ENCODE data around the gene TEAD3. TPM values are rescaled to one million over a fixed set of nuclear protein-coding genes. Genes with fewer than 3 reads are reported as not detected.

Gene TEAD3
- total and polyA plus RNA-seq, 7 donors = 12.1 to 44.3 (median 23.0) TPM

DNA sequence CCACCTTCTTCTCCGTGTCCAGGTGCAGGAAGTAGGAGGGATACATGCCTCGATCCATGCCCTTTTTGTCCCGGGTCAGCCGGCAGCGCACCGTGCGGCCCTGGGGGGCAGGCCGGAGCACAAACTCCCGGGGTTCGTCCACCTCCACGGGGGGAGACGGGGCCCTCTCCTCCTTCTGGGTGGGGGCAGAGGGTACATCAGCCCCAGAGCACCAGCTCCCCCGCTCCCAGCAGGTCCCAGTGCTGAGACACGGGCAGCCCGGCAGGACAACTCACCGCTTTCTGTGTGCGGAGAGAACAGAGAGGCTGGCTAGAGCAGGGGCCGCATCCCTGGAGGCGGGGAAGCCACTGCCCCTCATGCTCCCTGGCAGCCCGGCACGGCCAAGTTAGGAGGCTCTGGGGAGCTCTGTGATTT is 9.1 kb upstream of the TEAD3 start:
- ATAC-seq (no peak), DNase-seq (no peak)
- no peak for TF ChIP-seq CTCF (IDR thresholded peaks at IDR 0.05)
- Histone ChIP-seq H3K27me3 (ENCODE audit: insufficient read depth in 3 of 3, low read length in 2 of 3) (peaks cover 0 to 8% (median 1%) of the 10 kb centered on the region in 3 donors), H3K4me1 (peaks cover 10% of the 10 kb centered on the region), H3K36me3 (ENCODE audit: insufficient read depth in 1 of 2, low read depth in 1 of 2) (no peaks in the 10 kb centered on the region), H3K4me3 (no peak overlapping the region), H3K27ac (no peak overlapping the region), H3K9me3 (no peaks in the 10 kb centered on the region)
- intact Hi-C loops (cut with DNase I) = no loop called here
- 49 to 52% (median 50%) methylated on average over 19 to 21 of the region's 21 CpGs for WGBS, 3 donors

- H3K27me3 ChIP-seq (ENCODE audit: insufficient read depth in 3 of 3, low read length in 2 of 3) = peaks cover 0 to 7% (median 0%) of the 10 kb centered on the region in 3 donors
- DNase-seq = no peak
- intact Hi-C loops (cut with DNase I) = no loop called here
- no peak overlapping the region for H3K4me3 ChIP-seq
- no peak overlapping the region for H3K27ac ChIP-seq
- no peak for TF ChIP-seq CTCF (IDR thresholded peaks at IDR 0.05)
- H3K36me3 ChIP-seq (ENCODE audit: insufficient read depth in 1 of 2, low read depth in 1 of 2) = no peaks in the 10 kb centered on the region
- 11 to 21% (median 17%) methylated on average over 15 of the region's 15 CpGs for WGBS, 3 donors
- no peaks in the 10 kb centered on the region for H3K9me3 ChIP-seq
- peak in 3 of 4 donors; percentile 34 to 43 (median 40) for ATAC-seq
- H3K4me1 ChIP-seq = peaks cover 10% of the 10 kb centered on the region
These were observed 6.7 kb upstream of the TEAD3 start for GRCh38 chr6:35503534-35503933.

DNA sequence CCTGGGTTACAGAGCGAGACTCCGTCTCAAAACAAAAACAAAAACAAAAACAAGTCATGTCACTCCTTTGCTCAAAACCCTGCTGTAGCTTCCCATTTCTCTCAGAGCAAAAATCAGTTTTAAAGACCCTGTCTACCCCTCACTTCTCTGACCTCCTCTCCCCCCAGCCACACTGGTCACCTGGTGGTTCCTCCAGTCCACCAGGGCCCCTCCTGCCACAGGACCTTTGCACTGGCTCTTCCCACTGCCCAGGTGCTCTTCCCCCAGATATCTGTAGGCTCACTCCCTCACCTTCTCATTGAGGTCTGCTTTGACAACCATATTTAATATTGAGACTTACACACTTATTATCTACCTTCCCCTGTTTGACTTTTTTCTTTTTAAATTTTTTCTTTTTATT is 4.9 kb upstream of the TEAD3 start:
- TF ChIP-seq CTCF (IDR thresholded peaks at IDR 0.05) = no peak
- DNase-seq (no peak), ATAC-seq (no peak)
- peaks cover 0 to 7% (median 0%) of the 10 kb centered on the region in 3 donors for H3K27me3 ChIP-seq (ENCODE audit: insufficient read depth in 3 of 3, low read length in 2 of 3)
- intact Hi-C loops (cut with DNase I) = no loop called here
- H3K27ac ChIP-seq = no peak overlapping the region
- no peaks in the 10 kb centered on the region for H3K9me3 ChIP-seq
- H3K36me3 ChIP-seq (ENCODE audit: insufficient read depth in 1 of 2, low read depth in 1 of 2) = no peaks in the 10 kb centered on the region
- no peak overlapping the region for H3K4me3 ChIP-seq
- WGBS, 3 donors = 90 to 100% (median 97%) methylated on average over 2 of the region's 2 CpGs
- H3K4me1 ChIP-seq = peaks cover 19% of the 10 kb centered on the region

- DNase-seq (peak in 1 of 2 donors; percentile 75), ATAC-seq (peak; percentile 59 to 74 (median 74))
- H3K9me3 ChIP-seq = no peaks in the 10 kb centered on the region
- peaks cover 19% of the 10 kb centered on the region for H3K4me1 ChIP-seq
- 29 to 46% (median 30%) methylated on average over 6 of the region's 6 CpGs for WGBS, 3 donors
- H3K4me3 ChIP-seq = no peak overlapping the region
- peak overlapping the region; percentile 93 for H3K27ac ChIP-seq
- no peaks in the 10 kb centered on the region for H3K36me3 ChIP-seq (ENCODE audit: insufficient read depth in 1 of 2, low read depth in 1 of 2)
- peaks cover 0 to 7% (median 0%) of the 10 kb centered on the region in 3 donors for H3K27me3 ChIP-seq (ENCODE audit: insufficient read depth in 3 of 3, low read length in 2 of 3)
- intact Hi-C loops (cut with DNase I) = no loop called here
- TF ChIP-seq CTCF (IDR thresholded peaks at IDR 0.05) = no peak
These were observed 3.9 kb upstream of the TEAD3 start for GRCh38 chr6:35500782-35501181.

DNA sequence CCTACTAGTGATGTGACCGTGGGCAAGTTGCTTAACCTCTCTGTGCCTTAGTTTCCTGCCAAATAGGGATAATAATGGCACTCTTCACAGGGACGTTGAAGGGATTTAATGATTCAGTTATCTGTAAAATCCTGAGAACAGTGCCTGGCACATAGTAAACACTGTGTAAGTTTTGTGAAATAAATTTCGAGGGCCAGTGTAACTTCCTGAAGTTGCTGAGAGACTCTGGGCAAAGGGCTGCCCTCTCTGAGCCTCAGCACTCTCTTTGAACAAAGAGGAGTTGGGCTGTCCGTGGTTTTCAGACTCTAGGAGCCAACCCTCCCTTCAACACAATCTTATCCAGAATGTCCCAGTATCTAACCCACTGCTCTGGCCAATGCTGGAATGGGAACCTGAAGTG is 2.5 kb upstream of the TEAD3 start:
- ATAC-seq (no peak), DNase-seq (no peak)
- peak overlapping the region; percentile 93 for H3K27ac ChIP-seq
- intact Hi-C loops (cut with DNase I) = no loop called here
- TF ChIP-seq CTCF (IDR thresholded peaks at IDR 0.05) = no peak
- no peaks in the 10 kb centered on the region for H3K36me3 ChIP-seq (ENCODE audit: insufficient read depth in 1 of 2, low read depth in 1 of 2)
- H3K9me3 ChIP-seq = no peaks in the 10 kb centered on the region
- peaks cover 31% of the 10 kb centered on the region for H3K4me1 ChIP-seq
- H3K27me3 ChIP-seq (ENCODE audit: insufficient read depth in 3 of 3, low read length in 2 of 3) = no peaks in the 10 kb centered on the region
- WGBS, 3 donors = 84 to 87% (median 84%) methylated on average over 4 of the region's 4 CpGs
- no peak overlapping the region for H3K4me3 ChIP-seq

All from psoas muscle (tissue), 8 donors.